CD8-positive, alpha-beta memory T cell (primary cell): ENCODE data around the gene APRT. TPM values are rescaled to one million over a fixed set of nuclear protein-coding genes. Genes with fewer than 3 reads are reported as not detected.

Source experiments
- CTCF ChIA-PET: fragments of 350-600 bp; sonication (Branson Sonifier 250); formaldehyde crosslinking; loops from one replicate; lab custom pipeline; 2021; ENCODE audit warnings: antibody characterized with exemption; lab: Charles Lee
- POLR2A ChIA-PET: fragments of 350-600 bp; sonication (Branson Sonifier 250); formaldehyde crosslinking; loops from one replicate; lab custom pipeline; 2021; ENCODE audit warnings: antibody characterized with exemption; lab: Charles Lee
- DNase-seq, 5 donors: peaks; one replicate each; pipeline versions ENCODE4 v3.0.0 to v3.0.0-alpha.2; 2020 to 2022; ENCODE audit warnings: mixed read lengths in 1 of 5
- H3K27ac ChIP-seq: one replicate; pipeline ENCODE4 v1.7.0; 2013; ENCODE audit warnings: low read depth, mild to moderate bottlenecking, low read length, moderate library complexity
- H3K27me3 ChIP-seq: 2 replicates; pipeline ENCODE4 v1.7.0; 2013; ENCODE audit warnings: low read length, mild to moderate bottlenecking; ENCODE audit not compliant: insufficient read depth, poor library complexity, severe bottlenecking
- H3K36me3 ChIP-seq: 2 replicates; pipeline ENCODE4 v1.7.0; 2013; ENCODE audit warnings: mild to moderate bottlenecking, low read length, moderate library complexity; ENCODE audit not compliant: insufficient read depth
- H3K4me1 ChIP-seq: 2 replicates; pipeline ENCODE4 v1.7.0; 2013; ENCODE audit warnings: mild to moderate bottlenecking, low read length, moderate library complexity; ENCODE audit not compliant: insufficient read depth
- H3K4me3 ChIP-seq: 2 replicates; pipeline ENCODE4 v1.7.0; 2013; ENCODE audit warnings: mild to moderate bottlenecking, low read length
- H3K9me3 ChIP-seq: 2 replicates; pipeline ENCODE4 v1.7.0; 2013; ENCODE audit warnings: mild to moderate bottlenecking, low read length
- H3K27ac Mint-ChIP-seq, 8 donors: one replicate each; pipeline ENCODE4 v1.8.0; 2020 to 2021; ENCODE audit warnings: mixed read lengths in 8 of 8, mild to moderate bottlenecking in 6 of 8, inconsistent platforms in 3 of 8, moderate library complexity in 3 of 8
- H3K27me3 Mint-ChIP-seq, 2 donors: one replicate each; pipeline ENCODE4 v1.8.0; 2020 to 2021; ENCODE audit warnings: mixed read lengths in 2 of 2, mild to moderate bottlenecking in 1 of 2, moderate library complexity in 1 of 2
- H3K36me3 Mint-ChIP-seq, 3 donors: one replicate each; pipeline ENCODE4 v1.8.0; 2020 to 2021; ENCODE audit warnings: mixed read lengths in 3 of 3, inconsistent platforms in 1 of 3, mild to moderate bottlenecking in 1 of 3
- H3K4me1 Mint-ChIP-seq, 3 donors: one replicate each; pipeline ENCODE4 v1.8.0; 2020 to 2021; ENCODE audit warnings: mixed read lengths in 3 of 3, inconsistent platforms in 1 of 3, mild to moderate bottlenecking in 1 of 3
- H3K4me3 Mint-ChIP-seq, 7 donors: one replicate each; pipeline ENCODE4 v1.8.0; 2020 to 2021; ENCODE audit warnings: mixed read lengths in 7 of 7, mild to moderate bottlenecking in 6 of 7, moderate library complexity in 4 of 7, inconsistent platforms in 2 of 7
- H3K9me3 Mint-ChIP-seq, 5 donors: one replicate each; pipeline ENCODE4 v1.8.0; 2020 to 2022; ENCODE audit warnings: mixed read lengths in 5 of 5, mild to moderate bottlenecking in 3 of 5, moderate library complexity in 2 of 5, inconsistent platforms in 1 of 5
- polyA plus RNA-seq: library from polyadenylated mRNA; unstranded; fragments of 300-500 nt; fragmentation: Illumina TruSeq; gene quantifications from one replicate; pipeline ENCODE4 v1.2.3, GENCODE V29; 2021
- total RNA-seq, 2 experiments: library from RNA; stranded (reverse); gene quantifications; one replicate each; pipeline ENCODE4 v1.2.3, GENCODE V29; 2021

APRT gene
- total and polyA plus RNA-seq, 3 experiments from 2014 or later, result 338 to 490 (median 348) TPM

DNA sequence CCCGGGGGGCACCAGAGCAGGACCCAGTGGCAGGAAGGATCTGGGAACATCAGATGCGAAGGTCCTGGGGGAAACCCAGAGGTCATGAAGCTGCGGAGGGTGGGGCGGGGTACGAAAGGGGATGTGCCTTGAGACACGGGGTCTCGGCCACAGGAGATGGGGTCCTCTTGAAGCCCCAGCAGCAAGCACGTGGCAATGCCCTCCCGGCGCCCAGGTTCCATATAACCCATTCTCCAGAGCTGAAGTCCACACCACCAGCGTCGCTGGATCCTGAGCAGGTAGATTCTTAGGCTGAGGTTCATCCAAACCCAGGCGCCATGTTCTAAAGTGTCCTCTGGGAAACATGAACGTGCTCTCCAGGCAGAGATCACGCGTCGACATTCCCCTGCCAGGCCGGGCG lies 47.6 kb downstream of the APRT start:
- Histone ChIP-seq H3K9me3 (no peaks in the 10 kb centered on the region), H3K27ac (no peak overlapping the region), H3K36me3 (no peaks in the 10 kb centered on the region), H3K4me3 (no peak overlapping the region), H3K27me3 (no peaks in the 10 kb centered on the region), H3K4me1 (peaks cover 29% of the 10 kb centered on the region)
- H3K27me3 Mint-ChIP-seq, result no peaks in the 10 kb centered on the region
- no peak overlapping the region for H3K4me3 Mint-ChIP-seq
- peaks cover 25 to 59% (median 28%) of the 10 kb centered on the region in 3 donors for H3K4me1 Mint-ChIP-seq
- no peaks in the 10 kb centered on the region for H3K9me3 Mint-ChIP-seq
- H3K27ac Mint-ChIP-seq, result peak overlapping the region in 1 of 8 donors; percentile 42
- ChIA-PET CTCF (interaction anchor here (1.4 to 3.9 kb wide), 3 partner anchors 17 to 27 kb away, joined by 3 to 18 read pairs (median 4); no protein-coding TSS in a partner anchor), POLR2A (interaction anchor here (1.2 kb wide), 1 partner anchor 17 kb away, joined by 4 read pairs; no protein-coding TSS in a partner anchor)
- H3K36me3 Mint-ChIP-seq, result peaks cover 0 to 26% (median 3%) of the 10 kb centered on the region in 3 donors
- DNase-seq, result no peak

DNA sequence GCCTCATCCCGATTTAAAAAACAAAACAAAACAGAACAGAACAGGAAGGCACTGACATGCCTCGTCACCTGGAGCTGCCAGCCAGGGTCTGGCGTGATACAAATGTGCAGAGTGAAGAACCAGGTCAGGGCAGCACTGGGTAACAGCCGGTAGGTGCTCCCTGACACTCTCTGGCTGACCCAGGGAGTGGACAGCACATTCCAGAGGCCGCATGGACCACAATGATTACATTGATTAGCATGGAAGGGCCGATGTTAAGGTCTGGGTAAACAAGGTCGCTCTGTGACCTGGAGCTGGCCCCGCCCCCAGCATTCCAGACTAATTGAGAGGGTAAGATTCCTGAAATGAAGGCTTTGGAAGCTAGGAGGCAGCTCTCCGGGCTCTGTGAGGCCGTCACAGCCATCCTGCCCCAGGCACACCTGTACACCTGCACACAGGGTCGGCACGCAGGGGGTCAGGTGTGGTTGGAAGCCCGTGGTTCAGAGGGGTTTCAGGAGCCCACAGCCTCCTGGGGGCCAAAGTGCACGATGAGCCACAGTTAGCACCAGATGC lies 48.1 kb downstream of the APRT start:
- Mint-ChIP-seq H3K27ac (peak overlapping the region in 4 of 8 donors; percentile 42 to 86 (median 68)), H3K4me3 (no peak overlapping the region), H3K27me3 (no peaks in the 10 kb centered on the region), H3K4me1 (peaks cover 29 to 61% (median 32%) of the 10 kb centered on the region in 3 donors), H3K9me3 (no peaks in the 10 kb centered on the region), H3K36me3 (peaks cover 0 to 28% (median 3%) of the 10 kb centered on the region in 3 donors)
- Histone ChIP-seq H3K36me3 (no peaks in the 10 kb centered on the region), H3K9me3 (no peaks in the 10 kb centered on the region), H3K4me3 (no peak overlapping the region), H3K27ac (no peak overlapping the region), H3K27me3 (no peaks in the 10 kb centered on the region), H3K4me1 (peaks cover 33% of the 10 kb centered on the region)
- POLR2A ChIA-PET, result interaction anchor here (1.2 kb wide), 1 partner anchor 18 kb away, joined by 4 read pairs; no protein-coding TSS in a partner anchor
- CTCF ChIA-PET, result interaction anchor here (0.8 to 3.9 kb wide), 6 partner anchors 17 to 94 kb away, joined by 3 to 18 read pairs (median 3); no protein-coding TSS in a partner anchor
- no peak for DNase-seq

DNA sequence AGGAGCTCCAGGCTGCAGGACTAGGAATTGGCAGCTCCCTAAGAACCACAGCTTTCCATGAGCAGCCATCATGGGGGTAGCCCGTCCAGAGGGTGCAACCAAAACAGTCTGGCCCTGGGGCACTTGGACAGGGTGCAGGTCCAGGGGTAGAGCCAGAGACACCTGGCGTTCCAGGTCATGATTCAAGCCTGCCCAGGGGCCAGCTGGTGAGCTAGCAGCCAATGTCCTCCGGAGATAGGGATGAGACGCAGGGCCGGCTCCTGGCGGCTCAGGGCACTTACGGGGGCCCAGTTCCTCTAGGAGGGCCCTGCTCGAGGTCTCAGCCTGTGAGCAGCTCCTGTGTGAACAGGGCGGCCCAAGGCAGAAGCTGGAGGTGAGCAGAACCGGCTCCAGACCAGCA lies 48.8 kb downstream of the APRT start:
- Mint-ChIP-seq H3K9me3 (no peaks in the 10 kb centered on the region), H3K27me3 (no peaks in the 10 kb centered on the region), H3K27ac (no peak overlapping the region), H3K36me3 (peaks cover 0 to 30% (median 3%) of the 10 kb centered on the region in 3 donors), H3K4me3 (no peak overlapping the region), H3K4me1 (peaks cover 35 to 68% (median 37%) of the 10 kb centered on the region in 3 donors)
- Histone ChIP-seq H3K4me3 (no peak overlapping the region), H3K36me3 (no peaks in the 10 kb centered on the region), H3K27ac (no peak overlapping the region), H3K27me3 (no peaks in the 10 kb centered on the region), H3K4me1 (peaks cover 34% of the 10 kb centered on the region), H3K9me3 (no peaks in the 10 kb centered on the region)
- ChIA-PET POLR2A (interaction anchor here (1.2 kb wide), 1 partner anchor 18 kb away, joined by 4 read pairs; no protein-coding TSS in a partner anchor), CTCF (interaction anchor here (0.8 to 3.9 kb wide), 6 partner anchors 9 to 95 kb away, joined by 3 to 18 read pairs (median 4); no protein-coding TSS in a partner anchor)
- DNase-seq, result no peak

DNA sequence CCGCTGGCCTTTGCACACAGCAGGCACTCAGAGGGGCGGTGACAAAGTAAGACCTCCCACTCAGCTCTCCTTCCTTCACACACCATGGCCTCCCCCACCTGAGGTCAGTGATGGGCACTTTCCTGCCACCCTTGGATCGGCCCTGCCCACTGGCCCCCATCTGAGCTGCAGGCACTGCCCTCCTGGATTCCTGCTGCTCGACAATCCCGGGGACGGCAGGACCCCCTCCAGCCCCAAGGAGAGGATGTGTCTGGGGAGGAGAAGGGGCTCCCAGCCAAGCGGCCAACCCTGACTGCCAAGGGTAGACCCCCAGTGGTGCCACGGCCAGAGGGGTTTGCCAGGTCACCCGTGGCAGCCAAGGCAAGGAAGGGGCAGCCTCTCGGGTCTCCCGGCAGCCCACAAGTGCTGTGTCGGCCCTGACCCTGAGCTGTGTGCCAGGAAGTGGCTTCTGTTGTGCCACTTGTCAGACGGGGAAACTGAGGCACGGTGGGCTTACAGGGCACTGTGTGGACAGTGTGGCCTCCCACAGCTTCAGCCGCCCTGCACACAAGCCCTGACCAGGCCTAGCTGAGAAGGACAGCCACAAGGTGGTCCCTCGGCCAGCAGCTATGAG lies 49.4 kb downstream of the APRT start:
- H3K4me3 ChIP-seq, result no peak overlapping the region
- no peak overlapping the region for H3K27ac Mint-ChIP-seq
- no peak overlapping the region for H3K4me3 Mint-ChIP-seq
- H3K36me3 ChIP-seq, result no peaks in the 10 kb centered on the region
- ChIA-PET CTCF (interaction anchor here (0.8 to 3.9 kb wide), 6 partner anchors 10 to 95 kb away, joined by 3 to 18 read pairs (median 4); no protein-coding TSS in a partner anchor), POLR2A (interaction anchor here (0.6 kb wide), 1 partner anchor 84 kb away, joined by 9 read pairs; no protein-coding TSS in a partner anchor)
- peaks cover 28% of the 10 kb centered on the region for H3K4me1 ChIP-seq
- no peaks in the 10 kb centered on the region for H3K9me3 Mint-ChIP-seq
- no peak overlapping the region for H3K27ac ChIP-seq
- peaks cover 30 to 68% (median 34%) of the 10 kb centered on the region in 3 donors for H3K4me1 Mint-ChIP-seq
- H3K9me3 ChIP-seq, result no peaks in the 10 kb centered on the region
- no peaks in the 10 kb centered on the region for H3K27me3 Mint-ChIP-seq
- DNase-seq, result no peak
- no peaks in the 10 kb centered on the region for H3K27me3 ChIP-seq
- peaks cover 0 to 30% (median 3%) of the 10 kb centered on the region in 3 donors for H3K36me3 Mint-ChIP-seq

DNA sequence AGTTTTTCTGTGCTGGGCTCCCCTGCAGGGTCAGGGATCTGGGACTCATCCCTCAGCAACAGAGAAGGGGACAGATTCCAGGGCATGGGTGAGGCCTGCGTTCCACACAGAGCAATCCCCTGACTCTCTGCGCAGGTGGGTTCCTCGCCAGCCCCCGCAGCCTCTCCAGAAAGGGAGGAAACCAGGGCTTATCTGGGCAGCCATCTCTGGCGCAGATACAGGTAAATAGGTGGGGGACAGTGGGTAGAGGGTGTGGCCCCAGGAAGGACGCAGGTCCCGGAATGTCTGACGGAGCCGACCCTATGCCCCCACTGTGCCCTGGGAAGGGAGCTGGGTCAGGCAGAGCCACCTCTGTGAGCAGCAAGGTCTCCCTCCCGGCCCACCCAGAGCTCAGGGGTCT lies 49.9 kb downstream of the APRT start:
- no peak overlapping the region for H3K4me3 Mint-ChIP-seq
- H3K27me3 Mint-ChIP-seq, result no peaks in the 10 kb centered on the region
- no peak for DNase-seq
- H3K9me3 Mint-ChIP-seq, result no peaks in the 10 kb centered on the region
- Histone ChIP-seq H3K9me3 (no peaks in the 10 kb centered on the region), H3K36me3 (no peaks in the 10 kb centered on the region), H3K27ac (no peak overlapping the region), H3K4me1 (peaks cover 24% of the 10 kb centered on the region), H3K4me3 (no peak overlapping the region), H3K27me3 (no peaks in the 10 kb centered on the region)
- ChIA-PET CTCF (interaction anchor here (1.6 to 3.9 kb wide), 2 partner anchors 18 to 19 kb away, joined by 4 to 18 read pairs; no protein-coding TSS in a partner anchor), POLR2A (interaction anchor here (0.6 kb wide), 1 partner anchor 85 kb away, joined by 9 read pairs; no protein-coding TSS in a partner anchor)
- H3K4me1 Mint-ChIP-seq, result peaks cover 25 to 68% (median 29%) of the 10 kb centered on the region in 3 donors
- peaks cover 0 to 28% (median 1%) of the 10 kb centered on the region in 3 donors for H3K36me3 Mint-ChIP-seq
- peak overlapping the region in 1 of 8 donors; percentile 37 for H3K27ac Mint-ChIP-seq

DNA sequence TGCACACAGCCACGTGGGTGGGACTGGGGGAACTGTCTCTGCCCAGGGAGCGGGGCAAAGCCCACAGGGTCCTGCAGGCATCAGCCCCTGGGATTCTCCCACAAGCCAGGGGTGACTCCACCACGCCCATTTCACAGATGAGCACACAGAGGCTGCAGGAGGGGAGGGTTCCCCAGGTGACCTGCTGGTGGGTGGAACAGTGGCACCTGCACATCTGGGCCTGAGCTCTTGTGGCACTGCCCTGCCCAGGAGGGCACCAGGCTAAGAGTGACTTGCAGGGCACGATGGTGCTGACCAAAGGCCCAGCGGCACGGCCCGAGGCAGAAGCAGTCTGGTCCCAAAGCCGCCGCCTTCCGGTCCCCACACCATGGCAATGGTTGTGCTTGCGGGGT lies 50.6 kb downstream of the APRT start:
- ChIA-PET POLR2A (no interaction called here), CTCF (interaction anchor here (2.3 to 3.9 kb wide), 2 partner anchors 20 to 24 kb away, joined by 16 to 18 read pairs; no protein-coding TSS in a partner anchor)
- no peak for DNase-seq
- Mint-ChIP-seq H3K27ac (peak overlapping the region in 1 of 8 donors; percentile 37), H3K4me3 (no peak overlapping the region), H3K36me3 (peaks cover 0 to 27% (median 1%) of the 10 kb centered on the region in 3 donors), H3K4me1 (peaks cover 23 to 62% (median 27%) of the 10 kb centered on the region in 3 donors), H3K9me3 (no peaks in the 10 kb centered on the region), H3K27me3 (no peaks in the 10 kb centered on the region)
- H3K4me3 ChIP-seq, result no peak overlapping the region
- no peaks in the 10 kb centered on the region for H3K9me3 ChIP-seq
- H3K27ac ChIP-seq, result no peak overlapping the region
- no peaks in the 10 kb centered on the region for H3K36me3 ChIP-seq
- peaks cover 21% of the 10 kb centered on the region for H3K4me1 ChIP-seq
- H3K27me3 ChIP-seq, result no peaks in the 10 kb centered on the region

DNA sequence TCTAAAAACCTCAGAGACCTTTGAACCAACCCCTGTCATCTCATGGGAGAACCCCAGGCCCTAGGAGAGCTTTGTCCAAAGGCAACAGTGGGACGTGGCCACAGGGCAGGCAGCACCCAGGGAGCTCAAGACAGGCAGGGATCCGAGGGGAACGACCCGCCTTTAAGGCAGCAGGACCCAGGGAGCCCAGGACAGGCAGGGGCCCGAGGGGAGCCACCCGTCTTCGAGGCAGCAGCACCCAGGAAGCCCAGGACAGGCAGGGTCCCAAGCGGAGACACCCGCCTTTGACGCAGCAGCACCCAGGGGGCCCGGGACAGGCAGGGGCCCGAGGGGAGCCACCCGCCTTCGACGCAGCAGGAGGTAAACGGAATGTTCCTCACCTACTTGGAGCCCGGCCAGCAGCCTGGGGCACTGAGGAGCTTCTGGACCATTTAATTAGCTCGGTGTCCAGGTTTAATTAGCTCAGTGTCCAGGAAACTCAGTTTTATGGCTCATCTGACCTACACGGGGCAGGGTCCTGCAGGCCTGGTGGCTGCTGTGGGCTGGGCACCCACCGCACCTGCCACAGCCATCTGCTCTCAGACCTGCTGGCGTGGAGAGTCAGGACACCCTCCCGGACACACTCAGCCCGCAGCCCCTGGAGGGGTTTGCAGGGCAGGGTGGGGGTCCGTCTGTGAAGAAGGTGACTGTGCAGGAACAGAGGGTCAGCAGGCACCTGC lies 51.1 kb downstream of the APRT start:
- H3K4me1 ChIP-seq, result peaks cover 21% of the 10 kb centered on the region
- H3K36me3 Mint-ChIP-seq, result peaks cover 0 to 24% (median 1%) of the 10 kb centered on the region in 3 donors
- no peak overlapping the region for H3K4me3 Mint-ChIP-seq

More for the DNA sequence above, 51.1 kb downstream of the APRT start:
- Mint-ChIP-seq H3K27ac (peak overlapping the region in 3 of 8 donors; percentile 7 to 80 (median 64)), H3K4me1 (peaks cover 19 to 58% (median 23%) of the 10 kb centered on the region in 3 donors), H3K27me3 (no peaks in the 10 kb centered on the region), H3K9me3 (no peaks in the 10 kb centered on the region)
- DNase-seq, result no peak
- no peaks in the 10 kb centered on the region for H3K27me3 ChIP-seq
- no peak overlapping the region for H3K4me3 ChIP-seq
- ChIA-PET POLR2A (no interaction called here), CTCF (interaction anchor here (1.1 to 2.3 kb wide), 3 partner anchors 13 to 97 kb away, joined by 4 to 16 read pairs (median 7); no protein-coding TSS in a partner anchor)
- H3K9me3 ChIP-seq, result no peaks in the 10 kb centered on the region
- H3K36me3 ChIP-seq, result no peaks in the 10 kb centered on the region
- peak overlapping the region; percentile 20 for H3K27ac ChIP-seq
